Activated CD8-positive, alpha-beta memory T cell treated with anti-CD3 and anti-CD28 coated beads, Interleukin-2, amount 10 ng/mL, durations not matched to agents 7 days and 5 days (primary cell): ENCODE results near the gene FAM120AOS. TPM values are rescaled to one million over a fixed set of nuclear protein-coding genes. Genes with fewer than 3 reads are reported as not detected.

ENCODE experiments used
- ATAC-seq: fragments of 150-1000 bp; cut with Tn5 transposase; one replicate; pipeline ENCODE4 v1.10.0; 2021; ENCODE audit warnings: moderate library complexity
- CTCF ChIA-PET: fragments of 350-600 bp; sonication (Branson Sonifier 250); formaldehyde crosslinking; loops from one replicate; lab custom pipeline; 2021; ENCODE audit warnings: antibody characterized with exemption; lab: Charles Lee
- DNase-seq: peaks from one replicate; pipeline ENCODE4 v3.0.0-alpha.2; 2020
- H3K27ac Mint-ChIP-seq: one replicate; pipeline ENCODE4 v1.8.0; 2021; ENCODE audit warnings: mild to moderate bottlenecking, mixed read lengths
- H3K27me3 Mint-ChIP-seq: one replicate; pipeline ENCODE4 v1.8.0; 2021; ENCODE audit warnings: mixed read lengths
- H3K36me3 Mint-ChIP-seq: one replicate; pipeline ENCODE4 v1.8.0; 2021; ENCODE audit warnings: mild to moderate bottlenecking, mixed read lengths
- H3K4me1 Mint-ChIP-seq: one replicate; pipeline ENCODE4 v1.8.0; 2021; ENCODE audit warnings: mixed read lengths
- H3K4me3 Mint-ChIP-seq: one replicate; pipeline ENCODE4 v1.8.0; 2021; ENCODE audit warnings: mild to moderate bottlenecking, moderate library complexity, mixed read lengths
- H3K9me3 Mint-ChIP-seq: one replicate; pipeline ENCODE4 v1.8.0; 2022; ENCODE audit warnings: low read depth, mixed read lengths
- total RNA-seq, 2 experiments: library from RNA; stranded (reverse); gene quantifications; one replicate each; pipeline ENCODE4 v1.2.3, GENCODE V29; 2021

Gene FAM120AOS
- total RNA-seq, 2 experiments from 2014 or later: 36.2 to 41.2 TPM

GRCh38 chr9:93427655-93428379, 25.6 kb downstream of the FAM120AOS start:
- no peaks in the 10 kb centered on the region for H3K9me3 Mint-ChIP-seq
- CTCF ChIA-PET: no interaction called here
- ATAC-seq (no peak), DNase-seq (no peak)
- H3K36me3 Mint-ChIP-seq: no peaks in the 10 kb centered on the region
- H3K4me1 Mint-ChIP-seq: peaks cover 3% of the 10 kb centered on the region
- H3K4me3 Mint-ChIP-seq: no peak overlapping the region
- H3K27me3 Mint-ChIP-seq: peaks cover 38% of the 10 kb centered on the region
- H3K27ac Mint-ChIP-seq: no peak overlapping the region

- ATAC-seq: no peak
- H3K9me3 Mint-ChIP-seq: peaks cover 5% of the 10 kb centered on the region
- CTCF ChIA-PET: no interaction called here
Measured at GRCh38 chr9:93422977-93423616, 30.3 kb downstream of the FAM120AOS start.

GRCh38 chr9:93419023-93419422, 34.4 kb downstream of the FAM120AOS start:
- no peak for DNase-seq
- Mint-ChIP-seq H3K27ac (no peak overlapping the region), H3K27me3 (peaks cover 32% of the 10 kb centered on the region), H3K36me3 (peaks cover 6% of the 10 kb centered on the region), H3K9me3 (peaks cover 5% of the 10 kb centered on the region), H3K4me3 (no peak overlapping the region), H3K4me1 (no peaks in the 10 kb centered on the region)
- CTCF ChIA-PET: no interaction called here
- ATAC-seq: no peak

More at GRCh38 chr9:93422977-93423616, 30.3 kb downstream of the FAM120AOS start:
- DNase-seq: no peak
- no peaks in the 10 kb centered on the region for H3K4me1 Mint-ChIP-seq
- H3K4me3 Mint-ChIP-seq: no peak overlapping the region
- H3K36me3 Mint-ChIP-seq: peaks cover 4% of the 10 kb centered on the region
- peaks cover 41% of the 10 kb centered on the region for H3K27me3 Mint-ChIP-seq
- no peak overlapping the region for H3K27ac Mint-ChIP-seq

DNA sequence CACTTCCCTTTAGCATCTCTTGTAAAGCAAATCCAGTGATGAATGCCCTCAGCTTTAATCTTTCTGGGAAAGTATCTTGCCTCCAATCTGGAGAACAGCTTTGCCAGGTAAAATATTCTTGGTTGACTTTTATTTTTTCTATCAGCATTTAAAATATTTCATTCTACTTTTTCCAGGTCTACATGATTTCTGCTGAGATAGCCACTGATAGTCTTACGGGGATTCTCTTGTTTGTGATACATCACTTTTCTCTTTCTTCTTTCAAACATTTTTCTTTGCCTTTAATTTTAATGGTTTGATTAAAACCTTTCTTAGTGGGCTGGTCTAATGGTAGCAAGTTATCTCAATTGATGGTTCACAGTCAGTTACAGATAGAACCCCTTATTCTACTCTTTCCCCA, 35.8 kb downstream of the FAM120AOS start:
- Mint-ChIP-seq H3K36me3 (peaks cover 6% of the 10 kb centered on the region), H3K27me3 (peaks cover 37% of the 10 kb centered on the region), H3K9me3 (peaks cover 5% of the 10 kb centered on the region), H3K4me3 (no peak overlapping the region), H3K27ac (no peak overlapping the region), H3K4me1 (no peaks in the 10 kb centered on the region)
- ATAC-seq (no peak), DNase-seq (no peak)
- CTCF ChIA-PET: no interaction called here

GRCh38 chr9:93416530-93417235, 36.7 kb downstream of the FAM120AOS start:
- ATAC-seq (no peak), DNase-seq (no peak)
- Mint-ChIP-seq H3K27ac (no peak overlapping the region), H3K9me3 (peaks cover 5% of the 10 kb centered on the region), H3K4me1 (no peaks in the 10 kb centered on the region), H3K27me3 (peaks cover 42% of the 10 kb centered on the region), H3K36me3 (peaks cover 6% of the 10 kb centered on the region), H3K4me3 (no peak overlapping the region)
- CTCF ChIA-PET: no interaction called here

GRCh38 chr9:93415176-93415690, 38.1 kb downstream of the FAM120AOS start:
- Mint-ChIP-seq H3K4me3 (no peak overlapping the region), H3K9me3 (peaks cover 5% of the 10 kb centered on the region), H3K27ac (no peak overlapping the region), H3K4me1 (no peaks in the 10 kb centered on the region), H3K27me3 (peaks cover 51% of the 10 kb centered on the region), H3K36me3 (peaks cover 6% of the 10 kb centered on the region)
- ATAC-seq: no peak
- no peak for DNase-seq
- CTCF ChIA-PET: no interaction called here

DNA sequence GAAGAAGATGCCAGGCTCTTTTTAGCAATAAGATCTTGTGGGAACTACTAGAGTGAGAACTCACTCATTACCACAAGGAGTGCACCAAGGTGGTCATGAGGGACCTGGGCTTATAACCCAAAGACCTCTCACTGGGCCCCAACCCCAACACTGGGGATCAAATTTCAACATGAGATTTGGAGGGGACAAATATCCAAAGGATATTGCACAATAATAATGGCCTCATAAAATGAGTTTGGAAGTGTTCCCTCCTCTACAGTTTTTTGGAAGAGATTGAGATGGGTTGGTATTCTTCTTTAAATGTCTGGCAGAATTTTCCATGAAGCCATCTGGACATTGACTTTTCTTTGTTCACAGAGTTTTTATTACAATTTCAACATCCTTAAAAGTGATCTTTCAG, 39.9 kb downstream of the FAM120AOS start:
- peaks cover 2% of the 10 kb centered on the region for H3K36me3 Mint-ChIP-seq
- CTCF ChIA-PET: no interaction called here
- H3K27me3 Mint-ChIP-seq: peaks cover 56% of the 10 kb centered on the region
- H3K27ac Mint-ChIP-seq: no peak overlapping the region
- no peak overlapping the region for H3K4me3 Mint-ChIP-seq
- no peak for ATAC-seq
- no peaks in the 10 kb centered on the region for H3K4me1 Mint-ChIP-seq
- DNase-seq: no peak
- no peaks in the 10 kb centered on the region for H3K9me3 Mint-ChIP-seq

- Mint-ChIP-seq H3K27ac (no peak overlapping the region), H3K36me3 (no peaks in the 10 kb centered on the region), H3K4me1 (peaks cover 2% of the 10 kb centered on the region), H3K4me3 (no peak overlapping the region), H3K9me3 (no peaks in the 10 kb centered on the region), H3K27me3 (peaks cover 23% of the 10 kb centered on the region)
- ATAC-seq: no peak
- CTCF ChIA-PET: no interaction called here
- no peak for DNase-seq
Measured at GRCh38 chr9:93406371-93406770, 47.0 kb downstream of the FAM120AOS start.

DNA sequence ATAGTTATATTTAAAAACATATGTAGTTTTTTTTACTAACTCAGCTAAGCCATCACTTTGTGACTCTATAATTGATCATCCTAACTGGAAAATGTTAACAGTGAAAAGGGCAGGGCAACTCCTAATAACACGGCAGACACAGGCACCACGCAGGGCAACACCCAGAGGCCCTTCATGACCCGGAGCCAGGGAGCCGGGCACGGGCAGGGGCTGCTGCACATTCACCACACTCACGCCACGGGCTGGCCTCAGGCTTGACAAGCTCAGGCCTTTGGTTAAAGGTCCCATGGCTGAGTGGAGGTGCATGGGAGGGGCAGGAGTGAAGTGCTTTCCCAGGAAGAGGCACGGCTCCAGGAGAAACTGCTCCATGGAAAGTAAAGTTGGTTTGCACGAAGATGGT, 54.9 kb downstream of the FAM120AOS start:
- H3K36me3 Mint-ChIP-seq: no peaks in the 10 kb centered on the region
- no peak overlapping the region for H3K27ac Mint-ChIP-seq
- H3K9me3 Mint-ChIP-seq: no peaks in the 10 kb centered on the region
- H3K27me3 Mint-ChIP-seq: peaks cover 14% of the 10 kb centered on the region
- CTCF ChIA-PET: no interaction called here
- ATAC-seq (no peak), DNase-seq (no peak)
- no peak overlapping the region for H3K4me3 Mint-ChIP-seq
- peaks cover 3% of the 10 kb centered on the region for H3K4me1 Mint-ChIP-seq

DNA sequence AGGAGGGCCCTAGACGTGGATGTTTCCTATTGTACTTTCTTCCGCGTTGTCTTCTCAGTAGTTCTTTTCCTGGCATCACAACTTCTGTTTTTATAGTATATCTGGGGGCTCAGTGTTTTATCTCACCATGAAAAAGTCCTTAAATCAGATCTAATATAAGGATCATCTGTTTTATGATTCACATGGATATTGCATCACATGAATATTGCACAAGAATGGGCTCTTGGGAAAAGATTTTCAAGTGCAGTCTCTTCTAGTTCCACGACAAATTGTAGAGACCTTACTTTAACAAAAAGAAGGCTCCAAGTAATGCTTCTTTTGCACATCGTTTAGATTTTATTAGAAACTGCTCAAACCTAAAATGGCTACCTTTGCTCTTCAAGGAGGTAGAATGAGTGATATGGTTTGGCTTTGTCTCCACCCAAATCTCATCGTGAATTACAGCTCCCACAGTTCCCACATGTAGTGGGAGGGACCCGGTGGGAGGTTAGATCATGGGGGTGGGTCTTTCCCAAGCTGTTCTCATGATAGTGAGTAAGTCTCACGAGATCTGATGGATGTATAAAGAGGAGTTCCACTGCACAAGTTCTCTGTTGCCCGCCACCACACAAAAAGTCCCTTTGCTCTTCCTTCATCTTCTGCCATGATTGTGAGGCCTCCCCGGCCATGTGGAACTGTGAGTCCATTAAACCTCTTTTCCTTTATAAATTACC, 55.6 kb downstream of the FAM120AOS start:
- ATAC-seq (no peak), DNase-seq (no peak)
- Mint-ChIP-seq H3K4me1 (peaks cover 3% of the 10 kb centered on the region), H3K27ac (no peak overlapping the region), H3K27me3 (peaks cover 14% of the 10 kb centered on the region), H3K9me3 (no peaks in the 10 kb centered on the region), H3K36me3 (no peaks in the 10 kb centered on the region), H3K4me3 (no peak overlapping the region)
- CTCF ChIA-PET: no interaction called here

Other genes starting within 250 kb of the FAM120AOS start
- 100 to 1,000 TPM; 143 to 155 TPM for gene FAM120A, start 1.9 kb downstream of the FAM120AOS start, total RNA-seq
- 10 to 100 TPM; 25.1 to 26.3 TPM for gene PHF2, start 123.0 kb upstream of the FAM120AOS start, total RNA-seq